ENCODE measurements around the gene TCERG1L. TPM values are rescaled to one million over a fixed set of nuclear protein-coding genes. Genes with fewer than 3 reads are reported as not detected.
"Not testable (repeated sequence)": the region's sequence is repeated elsewhere in the genome, so short reads cannot be mapped to it uniquely, and the experiment has no call there.

The TCERG1L gene
- total and polyA plus RNA-seq, 11 donors, result 0.11 to 0.25 TPM; not detected in 9

DNA sequence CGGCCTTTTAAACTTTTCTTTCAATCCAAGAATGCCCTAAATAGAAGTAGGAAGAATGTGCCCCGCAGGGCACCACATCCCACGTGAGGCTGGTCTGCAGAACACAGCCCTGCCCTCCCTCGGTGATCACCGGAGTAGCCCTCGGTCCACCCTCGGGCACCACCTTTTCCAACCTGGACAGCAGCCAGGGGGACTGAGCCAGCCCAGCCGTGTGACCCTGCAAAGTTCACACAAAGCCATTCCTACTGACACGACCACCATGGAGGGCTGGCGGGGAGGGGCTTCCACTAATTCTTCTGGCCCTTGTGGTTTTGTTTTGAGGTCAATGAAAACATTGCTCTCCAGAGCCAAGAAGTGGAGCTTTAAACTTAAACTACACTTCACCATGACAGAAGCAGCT, 132.2 kb downstream of the TCERG1L start:
- intact Hi-C loops (cut with DNase I), result no loop called here
- no peak overlapping the region for H3K4me3 ChIP-seq
- TF ChIP-seq, protein P1, sequence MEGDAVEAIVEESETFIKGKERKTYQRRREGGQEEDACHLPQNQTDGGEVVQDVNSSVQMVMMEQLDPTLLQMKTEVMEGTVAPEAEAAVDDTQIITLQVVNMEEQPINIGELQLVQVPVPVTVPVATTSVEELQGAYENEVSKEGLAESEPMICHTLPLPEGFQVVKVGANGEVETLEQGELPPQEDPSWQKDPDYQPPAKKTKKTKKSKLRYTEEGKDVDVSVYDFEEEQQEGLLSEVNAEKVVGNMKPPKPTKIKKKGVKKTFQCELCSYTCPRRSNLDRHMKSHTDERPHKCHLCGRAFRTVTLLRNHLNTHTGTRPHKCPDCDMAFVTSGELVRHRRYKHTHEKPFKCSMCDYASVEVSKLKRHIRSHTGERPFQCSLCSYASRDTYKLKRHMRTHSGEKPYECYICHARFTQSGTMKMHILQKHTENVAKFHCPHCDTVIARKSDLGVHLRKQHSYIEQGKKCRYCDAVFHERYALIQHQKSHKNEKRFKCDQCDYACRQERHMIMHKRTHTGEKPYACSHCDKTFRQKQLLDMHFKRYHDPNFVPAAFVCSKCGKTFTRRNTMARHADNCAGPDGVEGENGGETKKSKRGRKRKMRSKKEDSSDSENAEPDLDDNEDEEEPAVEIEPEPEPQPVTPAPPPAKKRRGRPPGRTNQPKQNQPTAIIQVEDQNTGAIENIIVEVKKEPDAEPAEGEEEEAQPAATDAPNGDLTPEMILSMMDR (IDR thresholded peaks at IDR 0.05), result no peak
- no peak for TF ChIP-seq POLR2A (IDR thresholded peaks at IDR 0.05)
- 44 to 57% (median 55%) methylated on average over 10 of the region's 10 CpGs for WGBS, 4 donors
- H3K27me3 ChIP-seq, result peaks cover 0 to 51% (median 9%) of the 10 kb centered on the region in 9 donors
- no peak for DNase-seq
- no peak overlapping the region for H3K27ac ChIP-seq
- no peaks in the 10 kb centered on the region for H3K36me3 ChIP-seq
- no peaks in the 10 kb centered on the region for H3K4me1 ChIP-seq
- ATAC-seq, result no peak
- H3K9me3 ChIP-seq, result no peaks in the 10 kb centered on the region

DNA sequence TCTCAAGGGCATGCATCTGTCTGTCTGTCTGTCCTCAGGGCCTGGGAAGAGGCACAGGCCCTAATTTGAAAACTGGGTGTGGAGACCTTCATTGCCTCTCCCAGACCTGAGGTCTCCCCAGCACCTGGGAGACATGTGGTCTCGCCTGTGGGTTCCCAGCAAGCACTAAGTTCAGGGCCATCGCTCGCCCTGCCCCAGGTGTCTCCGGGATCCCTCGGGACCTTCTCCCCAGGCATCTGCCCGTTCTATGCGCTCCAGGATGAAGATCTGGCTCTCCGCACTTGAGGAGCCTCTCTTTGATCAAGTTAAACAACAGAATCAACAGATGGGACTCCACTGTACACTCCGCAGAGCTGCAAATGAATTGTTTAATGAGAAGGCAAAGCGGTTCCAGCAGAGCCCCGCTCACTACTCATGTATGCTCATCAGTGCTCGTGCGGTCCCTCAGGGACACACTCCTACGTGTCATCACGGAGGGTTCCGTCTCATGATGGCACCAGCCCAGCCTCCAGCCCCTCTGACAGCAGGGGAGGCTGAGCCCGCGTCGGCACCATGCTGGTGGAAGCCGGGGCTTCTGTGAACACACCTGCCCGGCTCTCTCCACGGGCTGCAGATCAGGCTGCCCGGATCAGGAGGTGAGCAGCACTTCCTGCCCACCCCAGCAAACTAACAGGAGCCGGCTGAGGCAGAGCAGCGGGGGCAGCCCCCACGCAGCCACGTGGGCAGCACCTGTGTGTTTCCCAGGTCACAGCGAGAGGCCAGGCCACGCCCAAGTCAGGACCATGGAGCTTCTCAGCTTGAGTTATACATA, 132.8 kb downstream of the TCERG1L start:
- intact Hi-C loops (cut with DNase I), result no loop called here
- Histone ChIP-seq H3K9me3 (no peaks in the 10 kb centered on the region), H3K27ac (no peak overlapping the region), H3K4me1 (no peaks in the 10 kb centered on the region), H3K27me3 (peaks cover 0 to 50% (median 7%) of the 10 kb centered on the region in 9 donors), H3K4me3 (no peak overlapping the region), H3K36me3 (no peaks in the 10 kb centered on the region)
- no peak for DNase-seq
- ATAC-seq, result no peak
- WGBS, 4 donors, result 78 to 87% (median 81%) methylated on average over 28 to 29 of the region's 29 CpGs
- TF ChIP-seq POLR2A (IDR thresholded peaks at IDR 0.05), result no peak
- TF ChIP-seq, protein P1 (IDR thresholded peaks at IDR 0.05), result no peak

- no peaks in the 10 kb centered on the region for H3K4me1 ChIP-seq
- 54 to 69% (median 61%) methylated on average over 29 to 31 of the region's 31 CpGs for WGBS, 4 donors
- no peak overlapping the region for H3K4me3 ChIP-seq
- no peak for ATAC-seq
- no peak for DNase-seq
- no peak overlapping the region for H3K27ac ChIP-seq
- intact Hi-C loops (cut with DNase I), result no loop called here
- no peak for TF ChIP-seq POLR2A (IDR thresholded peaks at IDR 0.05)
- TF ChIP-seq, protein P1 (IDR thresholded peaks at IDR 0.05), result no peak
- peaks cover 0 to 52% (median 6%) of the 10 kb centered on the region in 9 donors for H3K27me3 ChIP-seq
- no peaks in the 10 kb centered on the region for H3K9me3 ChIP-seq
- H3K36me3 ChIP-seq, result no peaks in the 10 kb centered on the region
These were observed 133.8 kb downstream of the TCERG1L start for GRCh38 chr10:131177431-131178327.

GRCh38 chr10:131176907-131177306, 134.6 kb downstream of the TCERG1L start:
- H3K9me3 ChIP-seq, result no peaks in the 10 kb centered on the region
- DNase-seq (no peak), ATAC-seq (no peak)
- no peak overlapping the region for H3K4me3 ChIP-seq
- 80 to 89% (median 82%) methylated on average over 8 of the region's 8 CpGs for WGBS, 4 donors
- intact Hi-C loops (cut with DNase I), result no loop called here
- peaks cover 0 to 6% (median 0%) of the 10 kb centered on the region in 12 donors for H3K4me1 ChIP-seq
- H3K27me3 ChIP-seq, result peaks cover 0 to 47% (median 6%) of the 10 kb centered on the region in 9 donors
- H3K36me3 ChIP-seq, result no peaks in the 10 kb centered on the region
- TF ChIP-seq, protein P1 (IDR thresholded peaks at IDR 0.05), result no peak
- TF ChIP-seq POLR2A (IDR thresholded peaks at IDR 0.05), result no peak
- H3K27ac ChIP-seq, result no peak overlapping the region

- intact Hi-C loops (cut with DNase I); H3K4me3 ChIP-seq; DNase-seq; H3K4me1 ChIP-seq; H3K36me3 ChIP-seq; H3K9me3 ChIP-seq; H3K27ac ChIP-seq: not testable (repeated sequence)
- WGBS, 4 donors, result 78 to 83% (median 80%) methylated on average over 7 of the region's 7 CpGs
- H3K27me3 ChIP-seq, result peaks cover 0 to 41% (median 6%) of the 10 kb centered on the region in 9 donors
- ATAC-seq, result peak in 1 of 4 donors; percentile 23
These were observed 135.2 kb downstream of the TCERG1L start for GRCh38 chr10:131176324-131176723.
